H54 (cell line): ENCODE data around the gene NMT1.

ENCODE experiments used
- DNase-seq: peaks from one replicate; pipeline ENCODE4 v3.0.0; 2011; ENCODE audit warnings: low spot score, mixed read lengths; ENCODE audit not compliant: insufficient read length
- FAIRE-seq: peaks from 3 replicates; lab custom pipeline; 2011; peaks lifted over from hg19 to GRCh38; lab: Jason Lieb, UNC
- POLR2A ChIP-seq: IDR thresholded peaks from 2 replicates; pipeline ENCODE4 v1.6.1; 2011; ENCODE audit warnings: low read depth, mild to moderate bottlenecking, low read length

The NMT1 gene

DNA sequence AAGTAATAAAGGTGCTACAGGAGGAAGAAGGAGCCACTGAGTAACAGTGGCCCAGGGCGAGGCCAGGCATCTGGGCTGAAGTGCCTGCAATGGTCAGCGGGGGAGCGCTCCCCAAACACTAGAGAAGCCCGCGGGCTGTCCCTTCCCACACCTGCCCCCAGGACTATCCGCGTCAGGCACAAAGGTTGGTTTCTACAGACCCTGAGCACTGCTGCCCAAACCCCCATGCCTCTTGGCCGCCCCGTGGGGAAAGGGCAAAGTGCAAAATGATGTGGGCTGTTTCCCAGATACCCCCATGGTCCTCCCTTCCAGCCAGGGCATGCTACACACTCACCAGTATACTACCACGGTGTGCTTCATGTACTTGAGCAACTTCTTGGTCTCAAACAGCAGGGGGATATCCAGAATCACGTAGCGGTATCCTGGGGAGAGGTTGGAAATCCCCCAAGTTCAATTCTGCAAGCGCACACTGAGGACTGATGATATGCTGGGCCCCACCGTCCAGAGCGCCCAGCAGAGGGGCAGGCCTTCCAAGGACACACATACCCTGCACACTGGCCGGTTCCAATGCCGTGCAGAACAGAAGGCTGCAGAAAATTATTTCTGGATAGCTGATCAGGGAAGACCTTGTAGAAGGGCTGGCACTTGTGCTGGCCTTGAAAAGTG is 31.2 kb upstream of the NMT1 start:
- FAIRE-seq (no peak), DNase-seq (no peak)
- TF ChIP-seq POLR2A, result no peak

DNA sequence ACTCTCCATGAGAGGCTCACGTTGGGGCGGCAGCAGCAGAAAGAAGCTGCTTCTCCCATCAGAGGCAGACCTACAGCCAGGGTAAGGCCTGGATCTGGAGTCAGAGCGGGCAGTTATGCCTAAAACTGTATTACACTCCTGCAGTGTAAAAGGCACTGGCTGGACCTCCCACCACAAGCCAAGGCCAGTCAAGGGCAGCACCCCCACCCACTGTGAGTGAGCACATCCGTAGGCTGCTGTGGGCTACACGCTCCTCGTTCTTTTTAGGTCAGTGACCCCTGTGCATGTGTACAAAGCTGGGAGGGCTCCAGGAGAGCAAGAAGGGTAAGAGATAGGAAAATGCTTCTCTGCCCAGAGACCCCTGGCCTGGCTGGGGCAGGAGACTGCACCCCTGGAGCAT is 30.4 kb upstream of the NMT1 start:
- FAIRE-seq (no peak), DNase-seq (no peak)
- no peak for TF ChIP-seq POLR2A

DNA sequence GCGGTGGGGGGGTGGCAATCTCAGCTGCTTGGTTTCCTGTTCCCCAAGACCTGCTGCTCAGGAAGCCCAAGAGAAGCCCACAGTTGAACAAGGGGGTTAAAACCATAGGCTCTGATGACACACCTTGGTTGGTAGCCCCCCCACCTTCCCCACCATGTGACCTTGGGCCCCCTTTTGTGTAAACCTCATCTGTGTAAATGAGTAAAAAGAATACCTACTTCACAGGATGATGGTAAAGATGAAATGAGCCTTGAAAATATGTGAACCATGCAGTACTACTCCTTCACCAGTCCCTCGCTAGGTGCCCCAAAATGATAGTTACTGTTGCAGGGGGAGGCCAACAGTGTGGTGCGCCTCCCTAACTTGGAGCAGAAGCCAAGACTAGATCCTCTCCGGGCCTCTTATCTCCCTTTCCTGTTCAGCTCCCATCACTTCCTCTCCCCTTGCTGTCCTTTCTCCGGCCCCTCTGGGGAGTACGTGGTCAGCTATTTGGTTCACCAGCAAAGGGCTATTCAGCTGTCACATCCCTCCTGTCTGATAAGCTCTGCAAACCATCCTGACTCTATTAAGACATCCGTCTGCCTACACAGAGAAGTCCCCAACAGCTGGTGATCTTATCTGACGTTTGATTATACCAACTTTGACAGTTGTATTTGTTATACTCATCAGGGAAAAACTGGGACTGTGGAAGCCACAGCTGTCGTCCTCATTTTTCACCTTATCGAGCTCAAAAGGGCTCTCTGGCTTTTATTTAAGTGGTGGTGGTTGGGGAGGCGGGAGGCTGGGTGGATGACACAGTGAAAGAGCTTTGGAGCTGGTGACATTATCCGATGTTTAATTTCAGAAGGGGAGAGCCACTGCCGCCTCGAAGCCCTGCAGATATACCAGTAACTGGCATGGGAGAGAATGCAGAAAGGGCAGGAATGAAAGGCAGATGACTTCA is 29.6 kb upstream of the NMT1 start:
- FAIRE-seq, result no peak
- no peak for TF ChIP-seq POLR2A

DNA sequence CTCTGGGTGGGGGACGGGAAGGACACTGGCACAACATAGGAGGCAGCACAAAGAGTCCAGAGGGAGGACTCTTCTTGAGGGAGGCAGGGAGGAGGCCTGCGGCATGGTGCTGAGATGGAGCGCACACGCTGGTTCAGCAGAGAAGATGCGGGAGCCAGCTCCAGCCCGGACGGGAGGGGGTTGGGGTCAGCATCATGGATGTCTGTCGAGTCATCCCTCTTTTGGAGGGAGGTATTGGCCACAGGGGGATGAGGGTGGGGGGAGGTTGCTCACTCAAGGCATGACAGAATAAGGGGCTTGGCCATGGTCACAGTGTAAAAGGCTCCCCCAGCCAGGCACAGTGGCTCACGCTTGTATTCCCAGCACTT is 29.0 kb upstream of the NMT1 start:
- FAIRE-seq, result no peak
- DNase-seq, result no peak
- TF ChIP-seq POLR2A, result no peak

More for the DNA sequence above, 29.6 kb upstream of the NMT1 start:
- no peak for DNase-seq

DNA sequence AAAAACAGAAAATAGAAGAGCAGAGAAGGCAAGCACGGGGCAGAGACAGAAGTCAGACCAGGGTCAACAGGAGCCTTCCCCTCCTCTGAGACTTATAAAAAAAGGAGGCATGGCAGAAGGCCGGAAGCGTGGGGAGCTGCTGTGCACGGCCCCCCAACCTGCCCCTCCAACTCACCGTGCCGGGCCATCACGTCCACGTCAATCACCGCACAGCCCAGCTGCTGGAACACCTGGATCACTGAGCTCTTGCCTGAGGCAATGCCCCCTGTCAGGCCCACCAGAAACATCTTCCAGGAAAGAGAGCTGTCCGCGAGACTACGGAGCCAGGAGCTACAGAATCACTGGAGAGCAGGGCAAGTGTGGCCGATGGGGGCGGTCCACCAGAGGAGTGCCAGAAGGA is 26.5 kb upstream of the NMT1 start:
- TF ChIP-seq POLR2A, result no peak
- DNase-seq (no peak), FAIRE-seq (no peak)

DNA sequence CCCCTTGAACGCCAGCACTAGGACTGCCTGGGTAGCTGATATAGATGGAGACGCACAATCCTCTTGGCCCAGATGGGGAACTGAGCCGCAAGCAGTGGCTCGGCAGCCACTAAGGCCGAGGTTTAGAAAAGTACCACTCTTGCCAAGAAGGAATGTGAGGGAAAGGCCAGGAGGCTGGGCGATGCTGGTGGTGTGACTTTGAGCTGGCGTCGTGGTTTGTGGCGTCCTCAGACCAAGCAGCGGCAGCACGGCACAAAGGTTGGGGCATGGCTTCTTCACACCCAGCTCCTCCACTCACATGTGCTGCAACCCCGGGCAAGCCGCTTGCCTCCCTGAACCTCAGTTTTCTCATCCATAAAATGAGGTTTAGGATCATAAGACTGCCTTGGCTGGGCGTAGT is 25.3 kb upstream of the NMT1 start:
- TF ChIP-seq POLR2A, result no peak
- no peak for FAIRE-seq
- DNase-seq, result no peak

DNA sequence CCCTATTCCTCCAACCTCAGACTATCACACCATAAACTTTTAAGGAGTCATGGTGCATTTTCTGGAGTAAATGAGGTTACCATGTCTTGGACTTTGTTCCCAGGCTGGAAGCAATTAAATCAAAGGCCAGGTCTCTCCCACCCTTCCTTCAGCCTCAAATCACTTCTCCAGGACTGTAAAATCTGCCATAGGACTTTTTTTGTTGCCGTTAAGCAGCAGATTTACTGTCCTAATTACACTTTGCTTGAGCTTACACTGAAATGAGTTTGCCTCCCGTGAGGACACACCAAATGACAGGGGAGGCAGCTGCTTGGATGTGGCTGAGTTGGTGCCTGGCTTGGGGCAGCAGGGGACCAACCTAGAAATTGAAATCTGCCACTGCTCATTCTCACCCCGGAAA is 24.4 kb upstream of the NMT1 start:
- DNase-seq (no peak), FAIRE-seq (no peak)
- TF ChIP-seq POLR2A, result no peak

DNA sequence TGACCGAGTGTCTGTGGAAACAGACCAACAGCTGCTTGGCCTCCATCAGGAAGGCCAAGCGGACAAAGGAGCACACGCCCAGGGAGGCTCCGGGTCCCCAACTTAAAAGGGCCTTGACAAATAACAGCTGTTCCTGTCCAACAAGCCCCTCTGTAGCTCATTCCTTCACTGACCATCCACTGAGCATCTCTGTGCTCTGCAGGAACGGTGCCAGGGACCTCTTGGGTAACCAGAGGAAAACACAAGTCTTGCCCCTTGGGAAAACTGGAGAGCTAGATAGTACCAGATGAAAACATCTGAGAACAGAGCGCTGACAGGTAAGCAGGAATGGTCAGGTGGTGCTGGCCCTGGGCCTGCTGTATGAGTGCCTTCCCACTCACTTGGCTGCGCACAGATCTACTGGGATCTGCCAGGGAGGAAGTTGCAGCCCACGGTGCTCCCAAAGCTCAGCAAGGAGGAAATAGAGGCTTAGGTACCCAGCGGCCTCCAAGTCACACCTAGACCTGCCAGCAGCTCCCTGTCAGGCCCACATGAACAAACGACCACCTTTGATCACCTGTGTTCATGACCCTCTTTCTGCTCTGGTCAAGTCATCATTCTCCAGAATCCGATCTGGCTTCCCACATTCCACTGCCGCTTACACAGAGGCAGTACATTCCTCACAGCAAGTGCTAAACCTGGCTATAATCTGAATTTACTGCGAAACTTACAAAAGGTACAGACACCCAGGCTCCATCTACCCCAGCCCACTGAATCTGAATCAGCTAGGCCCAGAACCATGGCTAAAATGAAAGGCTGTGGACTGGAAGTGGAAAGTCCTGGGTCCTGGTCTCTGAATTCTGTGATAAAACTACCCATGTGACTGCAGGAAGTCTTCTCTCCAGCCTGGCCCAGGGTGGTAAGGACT is 22.1 kb upstream of the NMT1 start:
- no peak for TF ChIP-seq POLR2A
- DNase-seq (no peak), FAIRE-seq (no peak)

DNA sequence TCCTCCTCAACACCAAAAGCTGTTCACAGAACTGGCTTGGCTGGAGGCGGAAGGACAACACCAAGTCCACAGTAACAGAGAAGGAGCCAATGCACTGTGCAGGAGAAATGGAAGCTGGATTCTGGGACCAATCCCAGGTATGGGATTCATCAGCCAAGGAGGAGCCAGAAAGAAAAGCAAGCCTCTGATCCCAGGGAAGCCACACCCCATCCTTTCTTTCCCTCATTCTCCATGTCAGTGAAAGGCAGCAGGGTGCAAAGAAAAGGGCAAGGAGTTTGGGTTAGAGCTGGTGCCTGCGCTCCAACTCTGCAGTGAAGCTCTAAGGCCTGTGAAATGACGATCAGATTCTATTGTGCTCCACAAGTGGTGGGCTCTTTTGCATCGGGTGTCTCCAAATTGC is 20.7 kb upstream of the NMT1 start:
- TF ChIP-seq POLR2A, result no peak
- DNase-seq, result no peak
- FAIRE-seq, result no peak

DNA sequence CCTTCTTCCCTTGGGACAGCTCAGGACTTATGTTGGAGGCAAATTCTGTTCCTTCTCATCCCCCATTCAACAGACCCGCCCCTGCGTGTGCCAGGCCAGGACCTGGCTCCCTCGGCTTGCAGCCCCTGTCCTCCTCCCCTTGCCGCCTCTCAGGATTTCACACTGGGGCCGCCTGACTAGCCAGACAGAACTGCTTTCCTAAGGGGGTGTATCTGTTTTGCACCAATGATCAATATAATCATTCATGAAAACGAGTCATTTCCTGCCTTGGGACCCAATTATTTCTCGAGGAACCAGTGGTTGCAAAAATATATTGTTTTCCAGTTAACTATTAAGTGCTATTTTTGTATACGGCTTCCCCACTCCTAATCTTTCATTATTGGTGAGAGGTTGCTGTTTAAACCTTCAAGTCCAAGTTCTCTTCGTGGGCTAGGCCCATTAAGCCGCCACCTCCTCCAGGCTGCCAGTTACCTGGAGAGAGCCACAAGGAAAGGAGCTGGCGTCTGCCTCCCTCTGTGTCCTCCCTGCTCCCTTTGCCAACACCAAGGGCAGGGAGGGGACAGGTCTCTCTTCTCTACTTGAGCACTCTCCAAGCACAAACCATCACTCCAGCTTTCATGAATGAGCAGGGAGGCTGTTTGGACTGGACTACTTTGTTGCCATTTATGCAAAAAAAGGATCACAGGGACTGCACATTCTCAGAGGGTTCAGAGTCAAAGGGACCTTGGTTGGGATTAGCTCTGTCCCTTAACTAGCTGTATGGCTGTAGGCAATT is 18.6 kb upstream of the NMT1 start:
- FAIRE-seq, result no peak
- DNase-seq, result no peak
- TF ChIP-seq POLR2A, result no peak

DNA sequence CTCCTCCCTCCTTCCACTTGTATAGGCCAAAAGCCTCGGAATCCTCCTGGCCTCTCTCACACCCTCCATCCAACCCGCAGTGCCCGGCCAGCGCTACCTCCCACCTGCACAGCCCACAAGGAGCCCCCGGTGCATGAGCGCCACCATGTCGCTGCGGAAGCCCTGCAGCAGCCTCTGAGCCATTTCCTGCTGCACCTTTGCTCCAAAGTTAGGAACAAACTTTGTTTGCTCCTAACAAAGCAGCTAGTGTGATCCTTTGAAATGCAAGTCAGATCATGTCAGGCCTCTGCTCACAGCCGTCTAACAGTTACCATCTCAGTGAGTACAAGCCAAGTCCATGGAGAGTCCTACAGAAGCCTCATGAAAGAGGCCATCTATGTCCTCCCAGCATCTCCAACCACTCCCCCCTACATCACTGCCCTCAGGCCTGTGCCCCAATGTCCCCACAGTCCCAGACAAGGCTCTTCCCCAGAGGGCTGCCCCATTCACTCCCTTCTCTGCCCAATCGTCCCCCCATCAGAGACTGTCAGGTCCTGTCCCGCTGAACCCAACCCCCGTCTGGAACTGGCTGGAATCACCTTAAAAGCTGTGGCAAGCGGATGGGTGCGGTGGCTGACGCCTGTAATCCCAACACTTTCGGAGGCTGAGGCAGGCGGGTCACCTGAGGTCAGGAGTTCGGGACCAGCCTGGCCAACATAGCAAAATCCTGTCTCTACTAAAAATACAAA is 17.1 kb upstream of the NMT1 start:
- FAIRE-seq, result no peak
- no peak for TF ChIP-seq POLR2A
- no peak for DNase-seq

DNA sequence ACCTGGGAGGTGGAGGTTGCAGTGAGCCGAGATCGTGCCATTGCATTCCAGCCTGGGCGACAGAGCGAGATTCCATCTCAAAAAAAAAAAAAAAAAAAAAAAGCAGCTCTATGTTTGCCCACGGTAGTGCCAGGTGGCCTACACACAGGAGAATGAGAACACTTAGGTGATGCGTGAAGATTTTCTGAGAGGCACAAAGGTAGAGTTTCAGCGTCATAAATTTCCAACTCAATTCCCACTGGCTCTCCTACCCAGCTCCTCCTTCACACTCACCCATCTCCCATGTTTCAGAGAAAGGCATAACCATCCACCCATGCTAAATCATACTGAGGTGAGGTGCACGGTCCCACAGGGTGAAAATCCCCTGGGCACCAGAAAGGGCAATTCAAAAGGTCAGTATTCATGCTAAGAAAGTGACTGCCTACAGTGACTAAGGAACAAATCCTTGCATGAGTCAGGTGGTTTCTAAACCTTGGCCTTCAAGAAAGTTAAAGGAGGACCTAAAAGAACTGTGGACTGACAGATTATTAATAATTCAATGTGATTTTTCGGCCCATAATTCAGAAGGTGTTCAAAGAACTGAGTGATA is 14.5 kb upstream of the NMT1 start:
- FAIRE-seq, result peak; percentile 55
- no peak for TF ChIP-seq POLR2A

More for the DNA sequence above, 14.5 kb upstream of the NMT1 start:
- no peak for DNase-seq
